OCI-LY7 (cell line): Measurements from ENCODE around the gene LGALS3. TPM values are rescaled to one million over a fixed set of nuclear protein-coding genes. Genes with fewer than 3 reads are reported as not detected.

Experiments used
- BruUV-seq: library from RNA; stranded (reverse); fragments of 400-500 nt; replicated peaks from 2 replicates; lab custom pipeline; 2021; lab: Mats Ljungman, UMichigan
- CTCF ChIA-PET: fragments of 300-600 bp; sonication (Branson Sonifier 250); formaldehyde crosslinking; loops from one replicate; lab custom pipeline; 2022; ENCODE audit warnings: antibody characterized with exemption; ENCODE audit not compliant: unreplicated experiment; lab: Charles Lee
- POLR2A ChIA-PET: fragments of 300-600 bp; sonication (Branson Sonifier 250); formaldehyde crosslinking; loops from one replicate; lab custom pipeline; 2022; ENCODE audit warnings: antibody characterized with exemption; lab: Charles Lee
- DNase-seq: peaks from one replicate; pipeline ENCODE4 v3.0.0-alpha.2; 2015; ENCODE audit warnings: low spot score
- H2AFZ ChIP-seq: fragments of 200-600 bp; sonication (generic), shearing (Covaris generic); 2 replicates; pipeline ENCODE4 v1.6.1; 2014; ENCODE audit warnings: mild to moderate bottlenecking, antibody characterized with exemption, low read length, moderate library complexity
- H3K27ac ChIP-seq: fragments of 200-600 bp; sonication (generic); 2 replicates; pipeline ENCODE4 v1.5.1; 2014; ENCODE audit warnings: mixed run types, low read depth, mild to moderate bottlenecking, moderate library complexity, low read length, inconsistent platforms; ENCODE audit not compliant: poor library complexity, severe bottlenecking
- H3K36me3 ChIP-seq: fragments of 200-600 bp; sonication (generic); 2 replicates; pipeline ENCODE4 v1.6.1; 2014; ENCODE audit warnings: mild to moderate bottlenecking, antibody characterized with exemption, low read length, moderate library complexity, mixed read lengths; ENCODE audit not compliant: insufficient read depth
- H3K4me1 ChIP-seq: fragments of 200-600 bp; sonication (generic); 2 replicates; pipeline ENCODE4 v1.5.1; 2014; ENCODE audit warnings: mild to moderate bottlenecking, low read length; ENCODE audit not compliant: insufficient read depth, poor library complexity, severe bottlenecking
- H3K4me2 ChIP-seq: fragments of 200-600 bp; sonication (generic); 2 replicates; pipeline ENCODE4 v1.6.1; 2014; ENCODE audit warnings: mild to moderate bottlenecking, low read length
- H3K4me3 ChIP-seq: fragments of 200-600 bp; sonication (generic); 2 replicates; pipeline ENCODE4 v1.5.1; 2014; ENCODE audit warnings: mild to moderate bottlenecking, low read depth, low read length; ENCODE audit not compliant: poor library complexity, severe bottlenecking
- H3K79me2 ChIP-seq: fragments of 200-600 bp; sonication (generic); 2 replicates; pipeline ENCODE4 v1.6.1; 2016; ENCODE audit warnings: low read depth, mild to moderate bottlenecking, low read length, moderate library complexity, mixed read lengths; ENCODE audit not compliant: insufficient read depth
- H3K9me2 ChIP-seq: fragments of 200-600 bp; sonication (generic); 2 replicates; pipeline ENCODE4 v1.6.1; 2016; ENCODE audit warnings: mild to moderate bottlenecking, low read length, mixed read lengths; ENCODE audit not compliant: insufficient read depth
- H3K9me3 ChIP-seq: fragments of 200-600 bp; sonication (generic); 2 replicates; pipeline ENCODE4 v1.6.1; 2014; ENCODE audit warnings: mild to moderate bottlenecking, mixed run types, low read length, mixed read lengths
- H4K20me1 ChIP-seq: fragments of 200-600 bp; sonication (generic); 2 replicates; pipeline ENCODE4 v1.6.1; 2014; ENCODE audit warnings: mild to moderate bottlenecking, antibody characterized with exemption, low read length, moderate library complexity, mixed read lengths; ENCODE audit not compliant: insufficient read depth
- EZH2phosphoT487 ChIP-seq: fragments of 200-600 bp; sonication (generic); IDR thresholded peaks from 2 replicates; pipeline ENCODE4 v1.6.1; 2018; ENCODE audit warnings: low read depth, borderline replicate concordance, mild to moderate bottlenecking, mixed run types, antibody characterized with exemption, low read length, moderate library complexity, mixed read lengths
- intact Hi-C: fragments of 100-400 bp; cut with micrococcal nuclease; formaldehyde crosslinking; loops from one replicate; pipeline ENCODE4 v1.10.0; 2022; ENCODE audit not compliant: unreplicated experiment
- total RNA-seq, 2 experiments: library from RNA; depleted of rRNA in 1 of 2; stranded (reverse); fragments of >200 nt in 1 of 2; shearing (Covaris generic) in 1 of 2; gene quantifications; 2 replicates each; pipeline ENCODE4 v1.2.3, GENCODE V29; 2014 to 2022
- TF ChIP-seq, protein P1 (sequence below): fragments of 200-600 bp; sonication (generic); conservative IDR thresholded peaks from 2 replicates; pipeline ENCODE4 v1.5.1; 2014; ENCODE audit warnings: mild to moderate bottlenecking, antibody characterized with exemption, low read length, moderate library complexity, mixed read lengths

Gene LGALS3
- total RNA-seq, 2 experiments from 2014 or later: not detected

- Histone ChIP-seq H3K36me3 (no peaks in the 10 kb centered on the region), H3K4me1 (no peaks in the 10 kb centered on the region), H3K79me2 (no peaks in the 10 kb centered on the region), H3K4me2 (no peak overlapping the region), H3K4me3 (no peak overlapping the region), H3K9me2 (no peaks in the 10 kb centered on the region), H3K9me3 (no peaks in the 10 kb centered on the region), H4K20me1 (no peaks in the 10 kb centered on the region), H2AFZ (no peak overlapping the region), H3K27ac (no peak overlapping the region)
- intact Hi-C loops: no loop called here
- TF ChIP-seq EZH2phosphoT487: no peak
- TF ChIP-seq, protein P1, sequence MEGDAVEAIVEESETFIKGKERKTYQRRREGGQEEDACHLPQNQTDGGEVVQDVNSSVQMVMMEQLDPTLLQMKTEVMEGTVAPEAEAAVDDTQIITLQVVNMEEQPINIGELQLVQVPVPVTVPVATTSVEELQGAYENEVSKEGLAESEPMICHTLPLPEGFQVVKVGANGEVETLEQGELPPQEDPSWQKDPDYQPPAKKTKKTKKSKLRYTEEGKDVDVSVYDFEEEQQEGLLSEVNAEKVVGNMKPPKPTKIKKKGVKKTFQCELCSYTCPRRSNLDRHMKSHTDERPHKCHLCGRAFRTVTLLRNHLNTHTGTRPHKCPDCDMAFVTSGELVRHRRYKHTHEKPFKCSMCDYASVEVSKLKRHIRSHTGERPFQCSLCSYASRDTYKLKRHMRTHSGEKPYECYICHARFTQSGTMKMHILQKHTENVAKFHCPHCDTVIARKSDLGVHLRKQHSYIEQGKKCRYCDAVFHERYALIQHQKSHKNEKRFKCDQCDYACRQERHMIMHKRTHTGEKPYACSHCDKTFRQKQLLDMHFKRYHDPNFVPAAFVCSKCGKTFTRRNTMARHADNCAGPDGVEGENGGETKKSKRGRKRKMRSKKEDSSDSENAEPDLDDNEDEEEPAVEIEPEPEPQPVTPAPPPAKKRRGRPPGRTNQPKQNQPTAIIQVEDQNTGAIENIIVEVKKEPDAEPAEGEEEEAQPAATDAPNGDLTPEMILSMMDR: no peak
- no peak for DNase-seq
- CTCF ChIA-PET: no interaction called here
- no TSS peak for BruUV-seq
- POLR2A ChIA-PET: interaction anchor here (1.0 kb wide), 1 partner anchor 9 kb away, joined by 4 read pairs; no protein-coding TSS in a partner anchor
These were observed 6.5 kb upstream of the LGALS3 start for GRCh38 chr14:55122440-55122986.

DNA sequence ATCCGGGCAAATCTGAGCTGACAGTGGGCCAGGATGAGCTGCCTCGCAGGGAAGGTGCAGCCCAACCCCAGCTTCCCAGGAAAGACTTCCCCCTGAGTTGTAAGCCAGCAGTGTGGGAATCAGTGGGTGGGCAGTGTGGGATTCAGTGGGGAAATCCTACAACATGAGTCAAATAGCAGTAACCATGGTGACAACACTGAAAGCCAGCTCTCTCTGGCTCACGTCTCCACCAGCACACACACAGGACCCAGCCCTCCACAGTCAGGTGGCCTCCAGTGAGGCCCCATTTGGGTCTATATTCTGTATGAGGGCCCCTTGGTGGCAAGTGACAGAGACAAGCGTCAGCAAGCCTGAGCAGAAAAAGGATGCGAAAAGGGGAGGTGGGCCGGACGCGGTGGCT lies 6.0 kb upstream of the LGALS3 start:
- POLR2A ChIA-PET: interaction anchor here (0.6 to 1.0 kb wide), 4 partner anchors 8 to 1209 kb away, joined by 3 to 6 read pairs (median 4); no protein-coding TSS in a partner anchor
- TF ChIP-seq, protein P1: no peak
- TF ChIP-seq EZH2phosphoT487: no peak

DNA sequence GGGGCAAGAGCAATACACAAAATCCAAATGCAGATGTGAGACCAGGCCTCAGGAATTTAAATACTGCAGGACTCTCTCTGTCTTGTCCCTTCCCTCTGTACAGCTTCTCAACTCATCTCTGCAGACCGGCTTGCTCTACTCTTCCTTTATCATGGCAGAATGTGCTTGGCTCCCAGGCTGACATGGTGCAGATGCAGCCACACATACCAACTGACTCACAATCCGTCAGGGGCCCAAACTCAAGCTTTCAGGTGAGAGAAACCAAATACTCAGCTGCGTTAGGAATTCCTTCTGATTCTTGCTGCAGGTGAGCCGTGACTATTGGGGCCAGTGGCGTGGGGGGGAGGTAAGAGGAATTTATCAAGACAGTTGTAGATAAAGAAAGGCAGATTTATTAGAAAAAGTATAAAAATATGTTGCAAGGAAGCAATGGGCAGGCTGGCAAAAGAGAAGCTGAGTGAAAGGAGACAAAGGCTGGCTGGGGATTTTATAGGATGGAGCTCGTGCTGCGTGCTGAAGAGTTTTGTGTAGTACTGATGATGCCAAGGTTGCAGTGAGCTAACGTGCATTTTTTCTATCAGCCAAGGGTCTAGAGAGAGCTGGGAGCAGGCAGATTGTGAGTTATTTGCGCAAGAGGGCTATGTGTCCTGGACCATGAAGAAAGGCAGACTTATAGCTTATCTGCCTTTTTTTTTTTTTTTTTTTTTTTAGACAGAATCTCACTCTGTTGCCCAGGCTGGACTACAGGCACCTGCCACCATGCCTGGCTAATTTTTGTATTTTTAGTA lies 5.0 kb upstream of the LGALS3 start:
- no peak for DNase-seq
- Histone ChIP-seq H3K4me1 (no peaks in the 10 kb centered on the region), H2AFZ (no peak overlapping the region), H3K4me2 (no peak overlapping the region), H3K4me3 (no peak overlapping the region), H4K20me1 (no peaks in the 10 kb centered on the region), H3K79me2 (no peaks in the 10 kb centered on the region), H3K36me3 (no peaks in the 10 kb centered on the region), H3K9me2 (no peaks in the 10 kb centered on the region), H3K9me3 (no peaks in the 10 kb centered on the region), H3K27ac (no peak overlapping the region)
- POLR2A ChIA-PET: interaction anchor here (0.7 to 1.0 kb wide), 5 partner anchors 20 to 1210 kb away, joined by 3 to 6 read pairs (median 3); partner anchors contain the start of gene DLGAP5
- no peak for TF ChIP-seq EZH2phosphoT487
- TF ChIP-seq, protein P1: no peak
- BruUV-seq: no TSS peak
- intact Hi-C loops: no loop called here
- CTCF ChIA-PET: no interaction called here

More for the DNA sequence above, 6.0 kb upstream of the LGALS3 start:
- Histone ChIP-seq H3K4me2 (no peak overlapping the region), H3K27ac (no peak overlapping the region), H3K4me1 (no peaks in the 10 kb centered on the region), H3K9me2 (no peaks in the 10 kb centered on the region), H3K36me3 (no peaks in the 10 kb centered on the region), H3K9me3 (no peaks in the 10 kb centered on the region), H4K20me1 (no peaks in the 10 kb centered on the region), H3K4me3 (no peak overlapping the region), H3K79me2 (no peaks in the 10 kb centered on the region), H2AFZ (no peak overlapping the region)
- DNase-seq: no peak
- CTCF ChIA-PET: no interaction called here
- intact Hi-C loops: no loop called here
- BruUV-seq: no TSS peak
